SIG-M5 (cell line): ENCODE data around the gene RGR.
"Not testable (repeated sequence)": the region's sequence is repeated elsewhere in the genome, so short reads cannot be mapped to it uniquely, and the experiment has no call there.

Source experiments
- DNase-seq: peaks from one replicate; lab custom pipeline; 2025; lab: John Stamatoyannopoulos, UW

The RGR gene

DNA sequence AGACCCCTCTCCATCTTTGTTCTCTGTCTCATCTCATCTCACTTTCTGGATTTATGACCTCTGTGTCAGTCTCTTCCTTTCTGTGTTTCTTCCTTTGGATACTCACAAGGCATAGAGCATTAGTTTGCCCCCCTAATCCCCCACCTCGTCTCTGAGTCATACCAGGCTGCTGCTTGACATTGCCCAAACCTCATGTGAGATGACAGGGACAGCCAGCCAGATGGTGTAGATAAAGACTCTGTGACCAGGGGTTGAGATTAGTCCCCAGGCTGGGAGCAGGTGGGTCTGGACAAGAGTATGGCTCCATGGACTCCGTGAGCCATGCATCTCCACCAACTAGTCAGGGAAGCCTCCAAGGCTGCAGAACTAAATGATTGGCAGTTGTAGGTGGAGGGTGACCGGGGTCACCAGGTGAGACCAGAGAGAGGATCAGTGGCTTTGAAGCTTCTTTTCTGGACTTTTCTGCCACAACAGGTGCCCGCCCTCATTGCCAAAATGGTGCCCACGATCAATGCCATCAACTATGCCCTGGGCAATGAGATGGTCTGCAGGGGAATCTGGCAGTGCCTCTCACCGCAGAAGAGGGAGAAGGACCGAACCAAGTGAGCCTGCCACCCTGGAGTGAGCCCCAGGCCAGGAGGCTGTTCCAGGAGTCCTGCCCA is 13.3 kb downstream of the RGR start:
- no peak for DNase-seq

DNA sequence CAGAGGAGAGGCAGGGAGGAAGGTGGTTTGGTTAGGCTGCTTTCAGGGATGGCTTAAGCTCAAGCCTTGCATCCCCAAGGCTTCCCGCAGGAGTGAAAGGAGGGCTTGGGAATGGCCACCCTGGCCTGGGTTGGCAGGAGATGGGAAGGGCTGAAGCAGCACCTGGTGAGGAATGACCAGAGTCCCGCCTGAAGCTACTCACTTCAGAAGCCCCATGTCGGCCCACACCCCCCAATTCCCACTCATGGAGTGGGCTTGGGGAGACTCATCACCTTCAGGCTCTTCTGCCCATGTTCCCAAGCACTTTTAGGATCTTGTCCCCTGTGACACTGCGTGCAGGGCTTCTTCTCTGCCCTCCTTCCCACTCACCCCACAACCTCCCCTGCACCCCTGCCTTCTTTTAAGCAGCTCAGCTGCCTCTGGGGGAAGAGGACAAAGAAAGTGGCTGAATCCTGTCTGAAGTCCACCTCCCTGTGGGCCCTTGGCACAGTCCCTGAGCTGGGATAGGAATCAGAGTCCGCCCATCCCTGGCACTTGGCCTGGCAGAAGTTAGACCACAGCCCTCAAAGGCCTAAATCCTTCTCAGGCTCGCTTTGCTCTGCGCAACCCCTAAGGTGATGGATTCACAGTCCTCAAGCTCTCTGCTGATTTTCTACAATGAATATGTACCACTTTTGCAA is 16.5 kb downstream of the RGR start:
- DNase-seq: no peak

DNA sequence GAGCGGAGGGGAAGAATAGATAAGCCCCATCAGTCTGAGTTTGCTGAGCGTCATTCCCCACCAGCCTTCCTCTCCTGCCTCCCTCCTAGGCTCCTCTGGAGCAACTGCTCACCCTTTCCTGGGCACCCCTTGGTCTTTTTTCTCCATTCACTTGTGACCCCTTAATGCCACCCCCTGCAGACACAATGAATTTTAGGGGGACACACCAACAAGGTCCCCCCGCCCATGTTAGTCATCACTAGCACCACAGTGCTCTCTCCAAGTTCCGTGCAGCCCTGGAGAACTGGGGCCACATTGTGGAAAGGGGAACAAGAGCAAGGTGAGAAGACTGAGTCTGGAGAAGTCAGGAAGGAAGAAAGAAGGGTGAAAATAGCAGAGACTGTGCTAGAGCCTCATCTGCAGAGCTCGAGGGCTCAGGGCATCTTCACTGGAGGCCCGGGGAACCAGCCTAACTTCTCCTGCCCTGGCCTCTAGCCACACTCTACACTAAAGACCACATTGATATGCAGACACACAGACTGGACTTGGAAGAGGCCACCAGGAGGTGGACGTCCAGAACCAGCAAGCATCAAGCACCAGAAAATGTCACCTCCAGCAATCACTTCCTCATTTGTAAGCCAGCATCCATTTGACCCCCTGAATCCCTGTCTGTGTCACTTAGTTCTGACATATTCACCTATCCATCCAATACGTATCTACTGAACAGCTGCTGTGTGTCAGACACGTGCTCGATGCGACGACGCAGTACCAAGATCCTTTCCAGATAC is 17.5 kb downstream of the RGR start:
- no peak for DNase-seq

DNA sequence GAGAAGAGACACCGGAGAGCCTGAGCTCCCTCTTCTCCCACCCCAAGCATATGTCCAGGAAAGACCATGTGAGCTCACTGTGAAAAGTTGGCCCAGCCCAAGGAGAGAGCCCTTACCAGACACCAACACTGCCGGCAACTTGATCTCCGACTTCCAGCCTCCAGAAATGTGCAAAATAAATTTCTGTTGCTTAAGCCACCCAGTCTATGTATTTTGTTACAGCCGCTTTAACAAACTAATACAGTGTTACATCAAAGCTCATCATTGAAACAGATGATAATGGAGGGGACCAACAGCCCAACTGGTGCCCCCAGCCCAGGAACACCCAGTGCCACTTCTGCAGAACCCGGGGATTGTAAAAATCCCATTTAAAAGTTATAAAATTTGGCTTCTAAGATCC is 18.9 kb downstream of the RGR start:
- DNase-seq: no peak

DNA sequence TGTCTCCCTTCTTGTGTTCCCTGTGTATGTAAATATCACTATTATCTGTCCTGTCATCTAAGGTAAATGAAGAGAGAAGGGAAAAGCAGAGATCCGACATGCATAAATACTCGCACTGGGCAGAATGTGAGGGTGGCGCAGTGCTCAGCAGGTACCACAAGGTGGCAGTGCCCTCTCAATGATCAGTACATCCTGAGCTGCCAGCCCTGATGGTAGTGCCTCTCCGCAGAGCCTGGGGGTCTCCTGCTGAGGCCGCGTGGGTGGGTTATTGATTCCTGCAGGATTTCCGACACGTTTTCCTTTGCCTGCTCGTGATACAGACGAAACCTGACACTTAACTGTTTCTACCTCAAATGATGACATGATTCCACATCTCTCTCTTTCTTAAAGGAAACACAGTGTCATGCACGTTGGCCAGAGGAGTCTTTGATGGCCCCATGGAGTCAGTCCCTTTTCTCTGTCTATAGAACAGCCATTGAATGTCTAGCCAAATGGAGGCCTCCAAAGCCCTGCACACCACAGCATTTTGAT is 19.8 kb downstream of the RGR start:
- no peak for DNase-seq

DNA sequence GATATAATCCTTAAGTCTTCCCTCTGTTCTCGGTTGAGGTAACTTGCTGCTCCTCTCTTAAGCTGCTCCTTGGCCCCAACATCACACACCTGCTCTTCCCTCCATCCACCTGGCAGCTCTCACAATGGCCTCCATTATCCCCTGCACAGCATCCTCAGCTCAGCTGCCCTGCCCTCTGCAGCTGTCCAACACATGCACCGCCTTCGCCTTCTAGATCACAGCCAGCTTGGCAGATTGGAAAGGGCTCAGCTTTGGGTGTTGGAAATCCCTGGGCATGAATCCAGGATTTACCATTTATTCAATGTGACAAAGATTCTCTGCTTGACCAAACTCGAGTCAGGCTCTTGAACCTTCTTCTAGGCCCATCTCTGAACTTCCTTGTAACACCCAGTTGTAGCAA is 20.6 kb downstream of the RGR start:
- no peak for DNase-seq

DNA sequence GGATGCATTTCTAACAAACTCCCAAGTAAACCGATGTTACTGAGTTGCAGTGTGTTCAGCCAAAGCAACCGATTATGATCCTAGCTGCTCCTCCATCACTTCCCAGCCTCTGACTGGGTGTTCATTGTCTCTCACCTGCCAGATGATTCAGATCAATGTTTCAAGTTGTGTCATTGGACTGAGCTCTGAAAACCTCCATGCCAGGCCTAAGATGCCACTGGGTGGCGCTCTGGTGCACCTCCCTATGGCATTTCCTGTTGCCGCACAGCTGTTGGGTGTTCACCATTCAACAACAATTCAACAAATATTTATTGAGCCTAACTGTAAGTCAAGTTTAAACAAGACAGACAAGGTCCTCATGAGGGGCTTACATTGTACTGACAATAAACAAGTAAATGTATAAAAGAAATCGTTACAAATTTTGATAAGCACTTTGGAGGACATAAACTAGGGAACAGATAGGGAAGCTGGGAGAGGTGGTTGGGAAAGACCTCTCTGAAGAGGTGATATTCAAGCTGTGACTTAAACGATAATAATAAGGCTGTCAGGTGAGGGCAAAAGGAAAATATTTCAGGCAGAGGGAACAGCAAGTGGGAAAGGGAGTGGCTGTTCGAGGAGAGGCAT is 22.8 kb downstream of the RGR start:
- DNase-seq: no peak

DNA sequence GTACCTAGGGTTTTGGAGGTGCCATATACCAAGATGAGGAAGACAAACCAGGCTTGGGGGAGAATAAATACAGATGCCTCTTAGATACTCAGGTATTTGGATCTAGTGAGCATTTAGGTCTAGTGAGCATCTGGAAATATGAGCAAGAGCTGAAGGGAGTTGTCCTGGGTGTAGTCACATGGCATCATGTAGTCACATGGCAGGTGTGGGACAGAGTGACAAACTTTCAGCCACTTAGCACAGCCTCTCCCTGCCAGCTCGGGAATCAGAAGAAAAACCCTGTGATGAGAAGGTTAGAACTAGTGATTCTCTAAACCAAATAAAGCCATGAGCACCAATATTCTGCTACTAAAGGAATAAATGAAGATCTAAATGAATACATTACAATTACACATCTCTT is 24.3 kb downstream of the RGR start:
- DNase-seq: no peak

DNA sequence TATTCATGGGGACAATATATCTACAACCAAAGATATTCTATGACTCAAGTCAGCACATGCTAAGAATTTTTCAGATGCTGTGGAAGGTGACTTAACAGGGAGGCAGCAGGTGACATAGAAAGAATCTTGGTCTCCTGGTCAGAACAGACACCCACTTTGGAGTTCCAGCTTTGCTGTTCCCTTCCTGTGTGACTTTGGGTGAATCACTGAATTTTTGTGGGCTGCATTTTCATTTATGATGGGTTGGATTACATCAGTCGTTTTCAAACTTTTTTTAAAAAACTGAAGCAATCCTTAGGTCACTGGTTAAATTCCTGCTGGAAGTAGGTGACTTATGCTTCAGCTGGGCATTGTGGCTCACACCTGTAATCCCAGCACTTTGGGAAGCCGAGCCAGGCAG is 24.9 kb downstream of the RGR start:
- DNase-seq: no peak

DNA sequence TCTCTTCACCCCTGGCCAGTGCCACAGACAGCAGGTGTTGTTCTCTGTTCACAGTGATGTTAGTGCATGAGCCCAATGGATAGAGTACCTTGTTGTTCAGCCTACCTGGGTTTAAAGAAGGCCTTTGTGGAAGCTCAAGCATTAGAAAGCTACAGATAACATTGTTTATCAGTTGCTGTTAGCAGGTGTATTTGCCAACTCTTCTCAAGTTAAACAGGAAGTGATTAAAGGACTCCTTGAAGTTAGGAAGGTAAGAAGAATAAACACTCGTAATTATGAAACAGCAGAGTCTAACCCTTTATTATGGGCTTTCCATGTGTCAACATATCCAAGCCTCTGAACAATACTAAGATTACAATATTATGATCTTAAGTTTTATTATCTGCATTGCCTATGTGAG is 25.9 kb downstream of the RGR start:
- no peak for DNase-seq

DNA sequence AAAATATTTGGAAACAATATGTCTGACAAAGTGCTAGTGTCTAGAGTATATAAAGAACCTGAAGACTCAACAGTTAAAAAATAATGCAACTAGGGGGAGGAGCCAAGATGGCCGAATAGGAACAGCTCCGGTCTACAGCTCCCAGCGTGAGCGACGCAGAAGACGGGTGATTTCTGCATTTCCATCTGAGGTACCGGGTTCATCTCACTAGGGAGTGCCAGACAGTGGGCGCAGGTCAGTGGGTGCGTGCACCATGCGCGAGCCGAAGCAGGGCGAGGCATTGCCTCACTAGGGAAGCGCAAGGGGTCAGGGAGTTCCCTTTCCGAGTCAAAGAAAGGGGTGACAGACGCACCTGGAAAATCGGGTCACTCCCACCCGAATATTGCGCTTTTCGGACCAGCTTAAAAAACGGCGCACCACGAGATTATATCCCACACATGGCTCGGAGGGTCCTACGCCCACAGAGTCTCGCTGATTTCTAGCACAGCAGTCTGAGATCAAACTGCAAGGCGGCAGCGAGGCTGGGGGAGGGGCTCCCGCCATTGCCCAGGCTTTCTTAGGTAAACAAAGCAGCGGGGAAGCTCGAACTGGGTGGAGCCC is 35.1 kb downstream of the RGR start:
- DNase-seq: not testable (repeated sequence)

DNA sequence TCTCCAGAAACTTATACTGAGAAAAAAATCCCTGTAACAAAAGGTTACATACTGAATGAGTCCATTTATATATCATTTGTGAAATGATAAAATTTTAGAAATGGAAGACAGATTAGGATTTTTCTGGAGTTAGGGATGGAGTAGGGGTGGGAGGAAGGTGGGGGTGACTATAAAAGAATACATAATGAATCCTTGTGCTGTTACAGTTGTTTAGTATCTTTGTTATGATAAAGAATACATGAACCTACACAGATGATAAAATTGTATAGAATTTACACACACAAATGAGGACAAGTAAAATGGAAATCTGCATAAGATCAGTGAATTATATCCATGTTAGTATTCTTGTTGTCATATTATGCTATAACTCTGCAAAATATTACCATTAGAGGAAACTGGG is 41.8 kb downstream of the RGR start:
- DNase-seq: no peak

DNA sequence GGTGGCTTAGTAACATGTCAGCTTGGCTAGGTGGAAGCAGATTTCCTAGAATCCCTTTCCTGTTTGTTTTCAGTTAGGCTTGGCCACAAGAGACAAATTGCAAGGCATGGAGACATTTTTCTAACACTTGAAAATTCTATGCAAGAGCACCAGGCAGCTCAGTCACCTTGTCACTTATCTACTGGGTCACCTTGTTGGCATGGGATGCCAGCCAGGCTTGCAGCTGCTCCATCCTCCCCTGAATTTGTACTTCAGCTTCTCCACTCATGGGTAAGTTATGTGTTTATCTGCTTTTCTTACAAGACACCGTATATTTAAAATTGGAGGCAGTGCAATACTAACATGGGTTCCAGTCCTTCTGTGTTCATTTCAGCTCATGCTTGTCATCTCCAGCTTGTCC is 43.3 kb downstream of the RGR start:
- no peak for DNase-seq

DNA sequence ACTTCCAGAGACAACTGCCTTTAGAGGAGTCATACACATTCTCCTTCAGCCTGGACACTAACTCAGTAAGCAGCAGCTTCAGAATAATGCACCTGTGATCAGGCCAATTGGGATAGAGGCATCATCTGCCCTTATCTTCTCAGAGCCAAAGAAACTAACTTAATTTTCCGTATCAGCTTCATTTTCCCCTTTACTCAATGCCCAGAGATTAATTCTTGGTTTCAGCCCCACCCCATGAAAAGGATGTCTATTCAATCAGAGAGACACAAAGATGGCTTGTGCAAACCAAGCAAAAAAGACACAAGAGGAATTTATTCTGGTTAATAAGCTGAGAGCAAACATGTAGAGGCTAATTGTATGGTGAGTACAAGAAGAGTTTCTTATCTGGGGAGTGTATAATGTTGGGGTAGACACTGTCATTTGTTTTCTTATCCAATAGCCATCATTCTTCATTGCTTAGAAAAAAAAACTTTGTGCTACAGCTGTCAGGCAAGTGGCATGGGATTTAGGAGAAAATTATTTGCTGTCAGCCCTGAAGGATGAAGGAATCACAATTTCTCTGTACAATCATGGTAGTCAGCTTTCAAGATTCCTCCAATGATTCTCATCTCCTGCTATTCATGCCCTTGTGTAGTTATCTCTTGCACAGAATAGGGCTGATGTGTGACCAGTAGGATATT is 44.8 kb downstream of the RGR start:
- DNase-seq: no peak

DNA sequence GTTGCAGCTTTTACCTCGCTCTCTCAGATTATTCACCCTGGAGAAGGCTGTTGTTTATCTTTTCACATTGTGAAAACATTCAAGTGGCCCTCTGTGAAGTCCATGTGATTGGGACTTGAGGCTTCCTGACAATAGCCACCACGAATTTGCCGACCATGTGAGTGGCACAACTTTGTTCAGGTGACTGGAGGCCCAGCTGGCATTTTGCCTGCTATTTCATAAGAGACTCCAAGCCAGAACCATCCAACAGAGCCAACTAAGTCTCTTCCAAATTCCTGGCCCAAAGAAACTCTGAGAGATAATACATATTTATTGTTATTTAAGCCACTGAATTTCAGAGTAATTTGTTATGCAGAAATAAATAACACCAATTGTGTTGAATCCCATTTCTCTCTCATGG is 45.4 kb downstream of the RGR start:
- DNase-seq: no peak

DNA sequence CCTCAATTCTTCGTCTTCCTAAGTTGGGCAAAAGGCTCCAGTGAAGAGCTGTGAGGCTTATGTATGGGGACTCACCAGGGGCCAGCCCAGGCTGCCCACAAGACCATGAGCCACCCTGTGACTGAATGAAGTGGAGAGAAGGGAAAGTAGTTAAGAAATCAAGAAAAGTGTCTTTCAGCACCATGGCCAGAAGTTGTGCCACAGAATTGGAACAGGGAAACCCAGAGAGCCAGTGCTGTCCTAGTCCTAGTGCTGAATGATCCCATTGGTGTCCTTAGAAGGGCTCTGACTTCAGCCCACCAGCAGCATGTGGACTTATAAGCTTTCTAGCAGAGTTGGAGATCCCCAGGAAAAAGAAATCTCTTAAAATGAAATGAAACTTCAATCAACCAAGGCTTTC is 46.5 kb downstream of the RGR start:
- DNase-seq: no peak

DNA sequence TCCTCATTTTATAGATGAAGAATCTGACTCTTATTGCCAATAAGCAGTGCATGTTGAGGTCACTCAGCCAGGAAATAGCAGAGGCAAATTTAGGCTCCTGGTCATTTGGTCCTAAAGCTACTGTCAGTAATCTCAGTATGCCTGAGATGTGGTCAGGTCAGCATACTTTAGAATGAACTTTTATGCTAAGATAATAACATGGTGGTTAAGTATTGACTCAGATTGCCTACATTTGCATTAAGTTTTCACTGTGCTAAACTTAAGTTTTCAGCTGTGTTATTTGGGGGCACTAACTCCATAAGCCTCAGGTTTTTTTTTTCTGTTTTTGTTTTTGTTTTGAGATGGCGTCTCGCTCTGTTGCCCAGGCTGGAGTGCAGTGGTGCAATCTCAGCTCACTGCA is 47.6 kb downstream of the RGR start:
- DNase-seq: no peak

DNA sequence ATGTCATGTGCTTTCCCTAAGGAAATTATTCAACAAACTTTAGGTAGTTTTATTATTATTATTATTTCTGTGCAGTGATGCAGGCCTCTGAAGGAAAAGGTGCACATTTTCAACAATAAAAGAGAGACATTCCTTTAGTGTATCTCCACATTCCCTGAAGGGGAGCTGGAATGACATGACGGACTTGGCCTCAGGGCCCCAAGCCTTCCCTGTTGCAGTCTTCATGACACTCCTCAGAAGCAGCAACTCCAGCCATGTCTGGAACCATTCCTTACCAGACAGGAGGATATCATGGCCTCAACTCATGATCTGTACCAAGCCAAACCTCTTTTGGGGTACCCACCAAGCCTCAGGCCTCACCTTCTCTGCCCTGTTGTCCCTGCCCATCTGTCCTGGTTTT is 48.3 kb downstream of the RGR start:
- no peak for DNase-seq

DNA sequence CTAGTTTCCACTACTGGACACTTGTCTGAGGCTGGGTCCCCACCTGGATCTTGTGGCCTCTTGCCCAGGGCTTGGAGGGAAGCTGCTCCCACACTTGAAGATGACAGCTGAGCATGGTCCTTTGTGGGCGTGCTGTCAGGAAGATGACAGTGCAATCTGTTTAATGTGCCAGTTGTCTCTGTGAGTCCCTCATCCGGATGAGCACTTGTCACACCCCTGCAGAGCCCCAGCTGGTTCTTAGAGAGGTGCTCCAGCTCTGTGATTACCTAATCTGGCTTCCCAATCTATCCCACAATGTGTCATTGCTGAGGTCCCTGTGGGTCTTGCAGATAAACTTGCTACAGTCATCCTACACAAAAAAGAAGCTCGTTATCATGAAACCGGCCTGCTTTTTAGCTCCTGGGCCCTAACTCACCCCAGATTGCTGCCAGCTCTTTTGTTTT is 48.7 kb downstream of the RGR start:
- DNase-seq: no peak

DNA sequence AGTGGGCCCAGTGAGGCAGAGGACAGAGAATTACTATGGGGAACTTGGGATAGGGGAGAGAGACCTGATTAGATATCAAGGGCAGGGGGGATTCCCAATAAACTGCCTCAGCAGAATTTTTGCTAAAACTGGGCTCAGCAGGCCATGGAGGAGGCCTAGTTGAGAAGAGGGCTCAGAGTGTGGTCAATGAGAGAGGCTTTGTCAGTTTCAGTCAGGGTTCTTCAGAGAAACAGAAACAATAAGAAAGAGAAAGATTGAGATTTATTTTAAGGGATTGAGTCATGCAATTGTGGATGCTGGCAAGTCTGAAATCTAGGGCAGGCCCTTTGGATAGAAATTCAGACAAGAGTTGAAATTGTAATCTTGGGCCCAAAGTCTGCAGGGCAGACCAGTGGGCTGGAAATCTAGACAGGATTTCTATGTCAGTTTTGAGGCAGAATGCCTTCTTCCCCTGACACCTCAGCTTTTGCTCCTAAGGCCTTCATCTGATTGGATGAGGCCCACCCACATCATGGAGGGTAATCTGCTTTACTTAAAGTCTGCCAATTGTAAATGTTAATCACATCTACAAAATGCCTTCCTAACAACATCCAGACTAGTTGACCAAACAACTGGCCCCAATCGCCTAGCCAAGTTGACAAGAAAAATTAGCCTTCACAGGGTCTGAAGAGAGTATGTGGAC is 50.1 kb downstream of the RGR start:
- no peak for DNase-seq
